ENCODE results near the gene IQGAP2.

GRCh38 chr5:76592692-76593091 is 189.6 kb downstream of the IQGAP2 start:
- TF ChIP-seq CTCF (conservative IDR thresholded peaks at IDR 0.05; ENCODE audit: low read length) (no peak), EZH2phosphoT487 (IDR thresholded peaks at IDR 0.05; ENCODE audit: borderline replicate concordance) (no peak)
